K562 (cell line): Measurements from ENCODE around the gene TTC28. TPM values are rescaled to one million over a fixed set of nuclear protein-coding genes. Genes with fewer than 3 reads are reported as not detected.

Experiments
- ATAC-seq: fragments of 200-7000 bp; cut with Tn5 transposase; 3 replicates; pipeline ENCODE4 v1.9.1; 2020; ENCODE audit warnings: moderate library complexity
- BruUV-seq: library from RNA; stranded (reverse); fragments of 400-500 nt; replicated peaks from 2 replicates; lab custom pipeline; 2021; lab: Mats Ljungman, UMichigan
- CTCF ChIA-PET: fragments of 300-600 bp; formaldehyde crosslinking; extraction: SDS; loops from one replicate; lab custom pipeline; 2021; ENCODE audit warnings: low intra/inter-chr PET ratio; lab: Yijun Ruan, JAX
- POLR2A ChIA-PET: fragments of 300-600, 350-650 bp; sonication (Branson Sonifier 250); formaldehyde crosslinking; extraction: SDS; loops from one replicate; lab custom pipeline; 2021; ENCODE audit warnings: antibody characterized with exemption, inconsistent platforms; lab: Yijun Ruan, JAX
- DNase-seq, 4 experiments: peaks; one replicate each; pipeline versions ENCODE4 v3.0.0 to v3.0.0-alpha.2; 2011 to 2018; ENCODE audit warnings: low spot score in 3 of 4, mixed read lengths in 3 of 4; ENCODE audit errors: extremely low read depth in 1 of 4
- FAIRE-seq: peaks from 2 replicates; lab custom pipeline; 2011; peaks lifted over from hg19 to GRCh38; lab: Jason Lieb, UNC
- H2AFZ ChIP-seq: 2 replicates; pipeline ENCODE4 v1.6.0; 2011; ENCODE audit warnings: low read depth, low read length, control low read depth, inconsistent platforms
- H3K27ac ChIP-seq: fragments of 200-600 bp; 3 replicates; pipeline ENCODE4 v1.8.0; 2011; ENCODE audit warnings: low read depth, mild to moderate bottlenecking, control low read depth, inconsistent platforms, low read length, moderate library complexity, mixed read lengths; ENCODE audit errors: extremely low read depth
- H3K27me3 ChIP-seq, 2 experiments: fragments of 300-600 bp in 1 of 2; 2 replicates in 1 of 2; 3 replicates in 1 of 2; pipeline versions ENCODE4 v1.6.0 to v1.8.0; 2011; ENCODE audit warnings: inconsistent platforms in 2 of 2, low read length in 2 of 2, mild to moderate bottlenecking in 1 of 2, mixed read lengths in 1 of 2, moderate library complexity in 1 of 2; ENCODE audit not compliant: control insufficient read depth in 2 of 2, insufficient read depth in 2 of 2
- H3K36me3 ChIP-seq: fragments of 300-600 bp; 3 replicates; pipeline ENCODE4 v1.8.0; 2011; ENCODE audit warnings: mild to moderate bottlenecking, low read length, inconsistent platforms; ENCODE audit not compliant: control insufficient read depth, insufficient read depth
- H3K4me1 ChIP-seq, 2 experiments: fragments of 200-600 bp in 1 of 2; replicated peaks in 1 of 2; 2 replicates in 1 of 2; 3 replicates in 1 of 2; pipeline versions ENCODE4 v1.5.1 to v1.8.0; 2011; ENCODE audit warnings: inconsistent platforms in 2 of 2, low read length in 2 of 2, mild to moderate bottlenecking in 1 of 2, mixed read lengths in 1 of 2, moderate library complexity in 1 of 2; ENCODE audit not compliant: control insufficient read depth in 2 of 2, insufficient read depth in 2 of 2
- H3K4me2 ChIP-seq: 2 replicates; pipeline ENCODE4 v1.6.1; 2011; ENCODE audit warnings: low read length, control low read depth, inconsistent platforms, mixed read lengths; ENCODE audit not compliant: insufficient read depth
- H3K4me3 ChIP-seq: fragments of 200-600 bp; sonication (generic), shearing (Covaris generic); 2 replicates; pipeline ENCODE4 v1.5.1; 2016; ENCODE audit warnings: control low read depth, inconsistent platforms
- H3K79me2 ChIP-seq: fragments of 200-600 bp; 3 replicates; pipeline ENCODE4 v1.8.0; 2011; ENCODE audit warnings: low read length, inconsistent platforms; ENCODE audit not compliant: control insufficient read depth, insufficient read depth
- H3K9ac ChIP-seq, 2 experiments: 2 replicates each; pipeline versions ENCODE4 v1.6.0 to v1.6.1; 2011; ENCODE audit warnings: low read depth in 2 of 2, low read length in 2 of 2, control low read depth in 1 of 2, inconsistent platforms in 1 of 2, mild to moderate bottlenecking in 1 of 2, mixed read lengths in 1 of 2; ENCODE audit not compliant: insufficient read depth in 1 of 2
- H3K9me1 ChIP-seq: one replicate; pipeline ENCODE4 v1.6.0; 2011; ENCODE audit warnings: inconsistent platforms, mild to moderate bottlenecking, low read length, moderate library complexity; ENCODE audit not compliant: control insufficient read depth, insufficient read depth
- H3K9me3 ChIP-seq: replicated peaks from 2 replicates; pipeline ENCODE4 v1.5.1; 2011; ENCODE audit warnings: low read depth, low read length, inconsistent platforms; ENCODE audit not compliant: control insufficient read depth, insufficient read depth
- H4K20me1 ChIP-seq: replicated peaks from 2 replicates; pipeline ENCODE4 v1.6.1; 2011; ENCODE audit warnings: low read length, inconsistent platforms, mixed read lengths; ENCODE audit not compliant: control insufficient read depth, insufficient read depth
- BACH1 ChIP-seq: fragments of 200-800 bp; sonication (Bioruptor generic); IDR thresholded peaks from 2 replicates; pipeline ENCODE4 v1.6.1; 2016; ENCODE audit warnings: missing genetic modification characterization, missing compliant biosample characterization
- C11orf30 ChIP-seq: fragments of 450-650 bp; IDR thresholded peaks from 2 replicates; pipeline ENCODE4 v1.6.1; 2016; ENCODE audit warnings: low read depth, mild to moderate bottlenecking
- CCNT2 ChIP-seq: IDR thresholded peaks from 2 replicates; pipeline ENCODE4 v1.6.1; 2011; ENCODE audit warnings: borderline replicate concordance, low read depth, mild to moderate bottlenecking, moderate library complexity, mixed read lengths, low read length; ENCODE audit not compliant: insufficient read length; ENCODE audit errors: extremely low read depth
- MTA2 ChIP-seq: fragments of 450-650 bp; IDR thresholded peaks from 2 replicates; pipeline ENCODE4 v1.6.1; 2016; ENCODE audit warnings: low read depth
- NFE2 ChIP-seq: IDR thresholded peaks from 2 replicates; pipeline ENCODE4 v1.6.1; 2014; ENCODE audit warnings: antibody characterized with exemption, low read depth
- ZBED1 ChIP-seq: IDR thresholded peaks from 2 replicates; pipeline ENCODE4 v1.6.1; 2014
- WGBS: fragments of 100-300 bp; shearing (Covaris generic); methylation state at CpG from one replicate; pipeline ENCODE4 v1.1.6; 2016; ENCODE audit warnings: low coverage, mixed read lengths; ENCODE audit not compliant: insufficient coverage; ENCODE audit errors: missing lambda C conversion rate; 5-methylcytosine and 5-hydroxymethylcytosine counted together
- in situ Hi-C: fragments of 300-500 bp; cut with MboI; formaldehyde crosslinking; loops from 4 replicates; pipeline ENCODE4 v1.15.0; 2018; ENCODE audit warnings: inconsistent platforms, mixed read lengths
- intact Hi-C: fragments of 100-400 bp; cut with micrococcal nuclease; formaldehyde crosslinking; loops from 2 replicates; pipeline ENCODE4 v1.14.2; 2022
- polyA plus RNA-seq, 8 experiments: library from polyadenylated mRNA; depleted of rRNA in 4 of 8; stranded (reverse) in 5 of 8; unstranded in 3 of 8; fragments of >200 nt; fragmentation: Nextera tagmentation in 2 of 8; fragmentation: Illumina TruSeq in 1 of 8; extraction: Ambion mirVana in 2 of 8; extraction: Trizol in 1 of 8; gene quantifications; 2 replicates each; pipeline versions ENCODE4 v1.2.1 to v1.2.3, GENCODE V29; 2011 to 2014; ENCODE audit warnings: inconsistent platforms in 1 of 8, missing spikeins in 1 of 8
- total RNA-seq, 7 experiments: library from RNA; depleted of rRNA in 6 of 7; stranded (reverse); fragments of >200 nt in 6 of 7; fragmentation: Illumina TruSeq in 2 of 7; extraction: Trizol in 2 of 7; gene quantifications; 2 replicates each; pipeline versions ENCODE4 v1.2.1 to v1.2.3, GENCODE V29; 2011 to 2021; ENCODE audit warnings: low replicate concordance in 1 of 7
- TF ChIP-seq, protein P1 (sequence below): fragments of 450-650 bp; formaldehyde crosslinking; IDR thresholded peaks from 2 replicates; pipeline ENCODE4 v1.4.0; 2020; ENCODE audit warnings: mild to moderate bottlenecking, mixed read lengths

The TTC28 gene
- total and polyA plus RNA-seq, 9 of the 15 experiments (the other 6 are each of a cell fraction or from before 2014, with no cell fraction given) = 0.22 to 10.7 (median 3.1) TPM

DNA sequence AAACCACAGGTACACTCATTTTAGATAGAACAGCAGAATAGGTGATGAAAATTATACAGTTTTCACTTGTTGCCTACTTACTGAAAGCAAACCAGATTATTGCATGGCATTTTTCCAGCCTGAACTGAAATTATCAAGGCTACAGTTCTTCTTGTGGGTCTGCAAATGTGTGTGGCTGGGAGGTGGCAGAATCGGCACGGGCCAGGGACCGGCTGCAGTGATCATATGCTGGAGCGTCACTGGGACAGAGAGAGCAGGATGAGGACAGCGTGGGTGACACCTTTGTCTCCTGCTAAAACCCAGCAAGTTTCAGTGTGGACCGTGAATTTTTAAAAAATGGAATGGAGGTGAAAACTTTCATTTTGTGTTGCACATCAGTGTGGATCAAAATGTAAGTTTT lies 701.3 kb downstream of the TTC28 start:
- no peak overlapping the region for H3K9ac ChIP-seq
- no TSS peak for BruUV-seq
- H3K4me1 ChIP-seq = no peaks in the 10 kb centered on the region
- H3K27ac ChIP-seq = no peak overlapping the region
- WGBS = 72% methylated on average over 5 of the region's 6 CpGs
- H3K79me2 ChIP-seq = no peaks in the 10 kb centered on the region
- H4K20me1 ChIP-seq = no peaks in the 10 kb centered on the region
- H3K9me3 ChIP-seq = no peaks in the 10 kb centered on the region
- peaks cover 5% of the 10 kb centered on the region; the same call in 1 of the 3 replicates for H3K36me3 ChIP-seq
- no peak overlapping the region for H3K4me2 ChIP-seq
- no peak overlapping the region for H3K4me3 ChIP-seq
- H3K9me1 ChIP-seq = no peaks in the 10 kb centered on the region
- H3K27me3 ChIP-seq = no peaks in the 10 kb centered on the region
- ATAC-seq (no peak), FAIRE-seq (no peak), DNase-seq (no peak)
- ChIA-PET CTCF (no interaction called here), POLR2A (no interaction called here)
- intact Hi-C loops (no loop called here), in situ Hi-C loops (no loop called here)
- H2AFZ ChIP-seq = no peak overlapping the region
- TF ChIP-seq C11orf30 (no peak), CCNT2 (no peak), BACH1 (tag) (no peak), MTA2 (no peak), NFE2 (no peak), ZBED1 (no peak)
- TF ChIP-seq, protein P1, sequence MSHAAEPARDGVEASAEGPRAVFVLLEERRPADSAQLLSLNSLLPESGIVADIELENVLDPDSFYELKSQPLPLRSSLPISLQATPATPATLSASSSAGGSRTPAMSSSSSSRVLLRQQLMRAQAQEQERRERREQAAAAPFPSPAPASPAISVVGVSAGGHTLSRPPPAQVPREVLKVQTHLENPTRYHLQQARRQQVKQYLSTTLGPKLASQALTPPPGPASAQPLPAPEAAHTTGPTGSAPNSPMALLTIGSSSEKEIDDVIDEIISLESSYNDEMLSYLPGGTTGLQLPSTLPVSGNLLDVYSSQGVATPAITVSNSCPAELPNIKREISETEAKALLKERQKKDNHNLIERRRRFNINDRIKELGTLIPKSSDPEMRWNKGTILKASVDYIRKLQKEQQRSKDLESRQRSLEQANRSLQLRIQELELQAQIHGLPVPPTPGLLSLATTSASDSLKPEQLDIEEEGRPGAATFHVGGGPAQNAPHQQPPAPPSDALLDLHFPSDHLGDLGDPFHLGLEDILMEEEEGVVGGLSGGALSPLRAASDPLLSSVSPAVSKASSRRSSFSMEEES = no peak
